Vagina (tissue), 2 donors: ENCODE results near the gene ZNF527. TPM values are rescaled to one million over a fixed set of nuclear protein-coding genes. Genes with fewer than 3 reads are reported as not detected.
"Not testable (repeated sequence)": the region's sequence is repeated elsewhere in the genome, so short reads cannot be mapped to it uniquely, and the experiment has no call there.

Experiments used
- DNase-seq, 2 donors: peaks; one replicate each; pipeline ENCODE4 v3.0.0-alpha.2; 2017; ENCODE audit errors: extremely low spot score in 2 of 2
- H3K27ac ChIP-seq: fragments of 200-600 bp; sonication (generic); one replicate; pipeline ENCODE4 v1.5.1; 2019
- H3K27me3 ChIP-seq: fragments of 200-600 bp; sonication (generic); one replicate; pipeline ENCODE4 v1.5.1; 2019
- H3K36me3 ChIP-seq, 2 donors: fragments of 200-600 bp; sonication (generic); one replicate each; pipeline ENCODE4 v1.5.1; 2017 to 2019
- H3K4me1 ChIP-seq: fragments of 200-600 bp; sonication (generic); one replicate; pipeline ENCODE4 v1.5.1; 2019
- H3K4me3 ChIP-seq, 2 donors: fragments of 200-600 bp; sonication (generic); 1 replicate in 1 of 2; 2 replicates in 1 of 2; pipeline ENCODE4 v1.5.1; 2016 to 2019
- H3K9me3 ChIP-seq: fragments of 200-600 bp; sonication (generic); one replicate; pipeline ENCODE4 v1.5.1; 2019
- POLR2A ChIP-seq, 2 donors: fragments of 450-650 bp; IDR thresholded peaks; one replicate each; pipeline ENCODE4 v1.6.1; 2017; ENCODE audit warnings: antibody characterized with exemption in 2 of 2, mild to moderate bottlenecking in 2 of 2, moderate library complexity in 2 of 2
- POLR2AphosphoS5 ChIP-seq, 2 donors: sonication (generic); formaldehyde crosslinking; IDR thresholded peaks; one replicate each; pipeline ENCODE4 v1.9.0; 2017; ENCODE audit warnings: antibody characterized with exemption in 2 of 2, mild to moderate bottlenecking in 2 of 2, low read depth in 1 of 2; ENCODE audit not compliant: insufficient read depth in 1 of 2
- intact Hi-C: fragments of 100-400 bp; cut with DNase I; formaldehyde crosslinking; loops from one replicate; pipeline ENCODE4 v1.15.1; 2023
- total RNA-seq: library from RNA; depleted of rRNA; stranded (reverse); fragments of >200 nt; gene quantifications from one replicate; pipeline ENCODE4 v1.2.3, GENCODE V29; 2016
- TF ChIP-seq, protein P1 (sequence below), 3 experiments: fragments of 450-650 bp in 2 of 3; fragments of 200-600 bp in 1 of 3; sonication (generic) in 1 of 3; IDR thresholded peaks; one replicate each; pipeline ENCODE4 v1.5.1; 2017 to 2019; ENCODE audit warnings: antibody characterized with exemption in 3 of 3, mild to moderate bottlenecking in 2 of 3, moderate library complexity in 2 of 3

The ZNF527 gene
- total RNA-seq, 1 donor from 2014 or later, result 18.2 TPM

DNA sequence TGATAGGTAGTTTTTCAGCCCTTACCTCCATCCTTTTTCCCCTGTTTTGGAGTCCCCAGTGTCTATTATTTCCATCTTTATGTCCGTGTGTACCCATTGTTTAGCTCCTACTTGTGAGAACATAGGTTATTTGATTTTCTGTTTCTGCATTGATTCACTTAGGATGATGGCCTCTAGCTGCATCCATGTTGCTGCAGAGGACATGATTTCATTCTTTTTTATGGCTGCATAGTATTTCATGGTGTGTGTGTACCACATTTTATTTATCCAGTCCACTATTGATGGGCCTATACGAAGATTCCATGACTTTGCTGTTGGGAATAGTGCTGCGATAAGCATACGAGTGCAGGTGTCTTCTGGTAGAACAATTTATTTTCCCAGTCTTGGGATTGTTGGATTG is 15.0 kb upstream of the ZNF527 start:
- no peaks in the 10 kb centered on the region for H3K9me3 ChIP-seq
- no peaks in the 10 kb centered on the region for H3K27me3 ChIP-seq
- H3K36me3 ChIP-seq, result peaks cover 0 to 58% of the 10 kb centered on the region in 2 donors
- no peaks in the 10 kb centered on the region for H3K4me1 ChIP-seq
- no peak for TF ChIP-seq POLR2AphosphoS5 (IDR thresholded peaks at IDR 0.05; ENCODE audit: insufficient read depth in 1 of 2, low read depth in 1 of 2)
- TF ChIP-seq POLR2A (IDR thresholded peaks at IDR 0.05), result no peak
- TF ChIP-seq, protein P1, sequence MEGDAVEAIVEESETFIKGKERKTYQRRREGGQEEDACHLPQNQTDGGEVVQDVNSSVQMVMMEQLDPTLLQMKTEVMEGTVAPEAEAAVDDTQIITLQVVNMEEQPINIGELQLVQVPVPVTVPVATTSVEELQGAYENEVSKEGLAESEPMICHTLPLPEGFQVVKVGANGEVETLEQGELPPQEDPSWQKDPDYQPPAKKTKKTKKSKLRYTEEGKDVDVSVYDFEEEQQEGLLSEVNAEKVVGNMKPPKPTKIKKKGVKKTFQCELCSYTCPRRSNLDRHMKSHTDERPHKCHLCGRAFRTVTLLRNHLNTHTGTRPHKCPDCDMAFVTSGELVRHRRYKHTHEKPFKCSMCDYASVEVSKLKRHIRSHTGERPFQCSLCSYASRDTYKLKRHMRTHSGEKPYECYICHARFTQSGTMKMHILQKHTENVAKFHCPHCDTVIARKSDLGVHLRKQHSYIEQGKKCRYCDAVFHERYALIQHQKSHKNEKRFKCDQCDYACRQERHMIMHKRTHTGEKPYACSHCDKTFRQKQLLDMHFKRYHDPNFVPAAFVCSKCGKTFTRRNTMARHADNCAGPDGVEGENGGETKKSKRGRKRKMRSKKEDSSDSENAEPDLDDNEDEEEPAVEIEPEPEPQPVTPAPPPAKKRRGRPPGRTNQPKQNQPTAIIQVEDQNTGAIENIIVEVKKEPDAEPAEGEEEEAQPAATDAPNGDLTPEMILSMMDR (IDR thresholded peaks at IDR 0.05), result no peak
- H3K4me3 ChIP-seq, result no peak overlapping the region
- intact Hi-C loops, result no loop called here
- no peak overlapping the region for H3K27ac ChIP-seq
- DNase-seq, result no peak

DNA sequence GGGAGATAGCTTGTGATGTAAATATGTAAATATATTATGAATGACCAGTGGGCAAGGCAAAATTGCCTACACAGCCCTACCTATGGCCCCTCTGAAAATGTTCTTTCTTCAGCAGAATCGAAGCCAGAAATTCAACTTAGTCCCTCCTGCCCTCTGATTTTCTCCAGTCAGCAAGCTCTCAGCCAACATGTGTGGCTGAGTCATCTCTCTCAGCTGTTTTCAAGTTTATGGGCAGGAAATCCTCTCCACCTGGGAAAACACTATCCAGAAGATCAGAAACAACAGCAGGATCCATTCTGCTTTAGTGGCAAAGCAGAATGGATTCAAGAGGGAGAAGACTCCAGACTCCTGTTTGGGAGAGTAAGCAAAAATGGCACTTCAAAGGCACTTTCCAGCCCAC is 8.9 kb upstream of the ZNF527 start:
- no peaks in the 10 kb centered on the region for H3K4me1 ChIP-seq
- no peak overlapping the region for H3K27ac ChIP-seq
- H3K4me3 ChIP-seq, result no peak overlapping the region
- H3K27me3 ChIP-seq, result no peaks in the 10 kb centered on the region
- H3K9me3 ChIP-seq, result peaks cover 6% of the 10 kb centered on the region
- peaks cover 4 to 72% of the 10 kb centered on the region in 2 donors for H3K36me3 ChIP-seq
- intact Hi-C loops, result no loop called here
- DNase-seq, result no peak
- TF ChIP-seq POLR2A (IDR thresholded peaks at IDR 0.05), result no peak
- TF ChIP-seq POLR2AphosphoS5 (IDR thresholded peaks at IDR 0.05; ENCODE audit: insufficient read depth in 1 of 2, low read depth in 1 of 2), result no peak
- TF ChIP-seq, protein P1 (IDR thresholded peaks at IDR 0.05), result no peak

DNA sequence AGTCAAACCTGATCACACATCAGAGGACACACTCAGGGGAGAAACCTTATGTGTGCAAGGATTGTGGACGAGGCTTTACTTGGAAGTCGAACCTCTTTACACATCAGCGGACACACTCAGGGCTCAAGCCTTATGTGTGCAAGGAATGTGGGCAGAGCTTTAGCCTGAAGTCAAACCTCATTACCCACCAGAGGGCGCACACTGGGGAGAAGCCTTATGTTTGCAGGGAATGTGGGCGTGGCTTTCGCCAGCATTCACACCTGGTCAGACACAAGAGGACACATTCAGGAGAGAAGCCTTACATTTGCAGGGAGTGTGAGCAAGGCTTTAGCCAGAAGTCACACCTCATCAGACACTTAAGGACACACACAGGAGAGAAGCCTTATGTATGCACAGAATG is 8.2 kb upstream of the ZNF527 start:
- Histone ChIP-seq H3K27me3 (no peaks in the 10 kb centered on the region), H3K9me3 (peaks cover 6% of the 10 kb centered on the region), H3K4me3 (no peak overlapping the region), H3K4me1 (no peaks in the 10 kb centered on the region), H3K36me3 (peaks cover 4 to 67% of the 10 kb centered on the region in 2 donors), H3K27ac (no peak overlapping the region)
- TF ChIP-seq, protein P1 (IDR thresholded peaks at IDR 0.05), result no peak
- no peak for TF ChIP-seq POLR2A (IDR thresholded peaks at IDR 0.05)
- DNase-seq, result no peak
- intact Hi-C loops, result no loop called here

DNA sequence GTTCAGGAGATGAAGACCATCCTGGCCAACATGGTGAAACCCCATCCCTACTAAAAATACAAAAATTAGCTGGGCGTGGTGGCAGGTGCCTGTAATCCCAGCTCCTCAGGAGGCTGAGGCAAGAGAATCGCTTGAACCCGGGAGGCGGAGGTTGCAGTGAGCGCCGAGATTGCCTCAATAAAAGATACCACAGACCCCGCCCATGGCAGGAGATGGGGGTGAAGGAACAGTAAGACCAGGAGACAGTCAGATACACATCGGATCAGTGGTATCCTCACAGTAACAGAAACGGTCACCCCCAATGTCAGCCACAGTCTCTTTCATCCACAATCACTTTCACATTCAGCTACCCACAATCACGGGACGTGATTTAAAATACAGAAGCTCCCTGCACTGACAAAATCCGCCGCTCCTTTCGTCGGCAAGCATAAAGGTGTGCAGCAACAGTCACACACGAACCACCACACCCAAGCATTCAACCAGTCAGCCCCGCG is 466 bp upstream of the ZNF527 start:
- not testable (repeated sequence) for H3K9me3 ChIP-seq, DNase-seq, H3K27me3 ChIP-seq, H3K4me1 ChIP-seq
- intact Hi-C loops, result loop anchor here (10.0 kb wide), 1 partner anchor 156 kb away; the partner anchor contains the start of genes ZNF383 and ZNF585B
- H3K36me3 ChIP-seq, result peaks cover 0 to 19% of the 10 kb centered on the region in 2 donors
- peak overlapping the region; percentile 63 to 74 for H3K4me3 ChIP-seq
- peak overlapping the region; percentile 73 for H3K27ac ChIP-seq

DNA sequence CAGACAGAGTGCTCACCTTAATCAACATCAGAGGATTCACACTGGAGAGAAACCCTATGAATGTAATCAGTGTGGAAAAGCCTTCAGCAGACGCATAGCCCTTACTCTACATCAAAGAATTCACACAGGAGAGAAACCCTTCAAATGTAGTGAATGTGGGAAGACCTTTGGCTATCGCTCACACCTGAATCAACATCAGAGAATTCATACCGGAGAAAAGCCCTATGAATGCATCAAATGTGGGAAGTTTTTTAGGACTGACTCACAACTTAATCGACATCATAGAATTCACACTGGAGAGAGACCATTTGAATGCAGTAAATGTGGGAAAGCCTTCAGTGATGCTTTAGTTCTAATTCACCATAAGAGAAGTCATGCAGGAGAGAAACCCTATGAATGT is 18.3 kb downstream of the ZNF527 start:
- Histone ChIP-seq H3K36me3 (peaks cover 6 to 54% of the 10 kb centered on the region in 2 donors), H3K4me3 (no peak overlapping the region), H3K27me3 (no peaks in the 10 kb centered on the region), H3K9me3 (peaks cover 78% of the 10 kb centered on the region), H3K27ac (no peak overlapping the region), H3K4me1 (no peaks in the 10 kb centered on the region)
- intact Hi-C loops, result no loop called here
- DNase-seq, result no peak
- TF ChIP-seq, protein P1 (IDR thresholded peaks at IDR 0.05), result no peak
- no peak for TF ChIP-seq POLR2A (IDR thresholded peaks at IDR 0.05)
- TF ChIP-seq POLR2AphosphoS5 (IDR thresholded peaks at IDR 0.05; ENCODE audit: insufficient read depth in 1 of 2, low read depth in 1 of 2), result no peak

DNA sequence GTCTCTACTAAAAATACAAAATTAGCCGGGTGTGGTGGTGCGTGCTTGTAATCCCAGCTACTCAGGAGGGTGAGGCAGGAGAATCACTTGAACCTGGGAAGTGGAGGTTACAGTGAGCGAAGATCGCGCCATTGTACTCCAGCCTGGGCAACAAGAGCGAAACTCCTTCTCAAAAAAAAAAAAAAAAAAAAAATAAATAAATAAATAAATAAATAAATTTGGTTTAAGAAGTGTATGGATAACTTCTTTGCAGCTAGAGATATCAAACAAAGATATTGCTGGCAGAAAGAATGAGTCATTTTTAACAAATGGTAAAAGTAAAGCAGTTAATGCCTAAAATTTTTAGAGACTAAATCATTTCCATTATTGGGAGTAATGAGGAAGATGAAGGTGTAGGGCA is 20.5 kb downstream of the ZNF527 start:
- Histone ChIP-seq H3K9me3 (peaks cover 68% of the 10 kb centered on the region), H3K36me3 (peaks cover 0 to 32% of the 10 kb centered on the region in 2 donors)
- DNase-seq, H3K27ac ChIP-seq, H3K27me3 ChIP-seq, H3K4me3 ChIP-seq, intact Hi-C loops, H3K4me1 ChIP-seq: not testable (repeated sequence)
